ENCODE data around the gene IFNB1.

DNA sequence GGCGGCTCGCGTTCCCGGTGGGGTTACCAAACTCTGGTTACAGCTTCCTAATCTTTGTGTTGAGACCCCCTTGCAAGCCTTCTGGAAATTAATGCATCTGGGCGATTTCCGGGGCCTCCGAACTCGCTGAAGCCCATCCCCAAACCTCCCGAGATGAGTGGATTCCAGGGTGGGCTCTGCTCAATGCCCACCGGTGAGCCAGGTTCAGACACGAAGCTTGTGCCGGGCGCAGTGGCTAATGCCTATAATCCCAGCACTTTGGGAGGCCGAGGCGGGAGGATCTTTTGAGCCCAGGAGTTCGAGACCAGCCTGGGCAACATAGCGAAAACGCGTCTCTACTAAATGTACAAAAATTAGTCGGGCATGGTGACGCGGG, 45.9 kb downstream of the IFNB1 start:
- no peak for TF ChIP-seq POLR2AphosphoS5 (IDR thresholded peaks at IDR 0.05; ENCODE audit: low read depth, low read length)
- TF ChIP-seq POLR2A (IDR thresholded peaks at IDR 0.05; ENCODE audit: low read depth, low read length) = no peak
- TF ChIP-seq SPI1 (IDR thresholded peaks at IDR 0.05; ENCODE audit: low read depth, low read length) = no peak
- TF ChIP-seq TAF1 (IDR thresholded peaks at IDR 0.05; ENCODE audit: low read depth, low read length) = no peak
- no peak for TF ChIP-seq PAX5 (IDR thresholded peaks at IDR 0.05; ENCODE audit: insufficient read depth, low read length, severe bottlenecking)
- no peak for TF ChIP-seq POU2F2 (IDR thresholded peaks at IDR 0.05; ENCODE audit: low read depth, low read length)

Measured in GM12891 (cell line).